GM23338 (cell line): ENCODE results near the gene SLAMF8. TPM values are rescaled to one million over a fixed set of nuclear protein-coding genes. Genes with fewer than 3 reads are reported as not detected.

ENCODE experiments used
- ATAC-seq: fragments of 200-7000 bp; cut with Tn5 transposase; 3 replicates; pipeline ENCODE4 v1.9.1; 2020
- DNase-seq: peaks from one replicate; pipeline ENCODE4 v3.0.0-alpha.2; 2015; ENCODE audit warnings: low spot score
- H2AFZ ChIP-seq: fragments of 200-600 bp; sonication (generic); 2 replicates; pipeline ENCODE4 v1.8.0; 2016; ENCODE audit warnings: antibody characterized with exemption, mild to moderate bottlenecking, moderate library complexity
- H3F3A ChIP-seq: fragments of 200-600 bp; sonication (generic); replicated peaks from 2 replicates; pipeline ENCODE4 v1.8.0; 2017; ENCODE audit warnings: antibody characterized with exemption, mixed run types, low read depth
- H3K27ac ChIP-seq: fragments of 200-600 bp; sonication (generic); 2 replicates; pipeline ENCODE4 v1.6.1; 2016; ENCODE audit warnings: low read depth
- H3K27me3 ChIP-seq: fragments of 200-600 bp; sonication (generic); 2 replicates; pipeline ENCODE4 v1.8.0; 2016; ENCODE audit warnings: mild to moderate bottlenecking, mixed run types, moderate library complexity; ENCODE audit not compliant: insufficient read depth
- H3K36me3 ChIP-seq: fragments of 200-600 bp; sonication (generic); 2 replicates; pipeline ENCODE4 v1.8.0; 2016; ENCODE audit warnings: mild to moderate bottlenecking; ENCODE audit not compliant: insufficient read depth
- H3K4me1 ChIP-seq: fragments of 200-600 bp; sonication (generic); 2 replicates; pipeline ENCODE4 v1.8.0; 2016; ENCODE audit warnings: mild to moderate bottlenecking, moderate library complexity; ENCODE audit not compliant: insufficient read depth
- H3K4me2 ChIP-seq: fragments of 200-600 bp; sonication (generic); 2 replicates; pipeline ENCODE4 v1.7.1; 2017; ENCODE audit warnings: mixed run types
- H3K4me3 ChIP-seq: fragments of 200-600 bp; sonication (generic); 2 replicates; pipeline ENCODE4 v1.6.1; 2016; ENCODE audit warnings: mixed run types
- H3K79me2 ChIP-seq: fragments of 200-600 bp; sonication (generic); replicated peaks from 2 replicates; pipeline ENCODE4 v1.8.0; 2017; ENCODE audit warnings: mild to moderate bottlenecking; ENCODE audit not compliant: insufficient read depth
- H3K9me2 ChIP-seq: fragments of 200-600 bp; sonication (generic); 2 replicates; pipeline ENCODE4 v1.8.0; 2017; ENCODE audit not compliant: insufficient read depth
- H4K20me1 ChIP-seq: fragments of 200-600 bp; sonication (generic); replicated peaks from 2 replicates; pipeline ENCODE4 v1.8.0; 2017; ENCODE audit warnings: mild to moderate bottlenecking; ENCODE audit not compliant: insufficient read depth
- H3K27ac Mint-ChIP-seq: 2 replicates; pipeline ENCODE4 v1.8.0; 2020; ENCODE audit warnings: inconsistent platforms, mild to moderate bottlenecking, moderate library complexity, mixed read lengths
- H3K27me3 Mint-ChIP-seq: 3 replicates; pipeline ENCODE4 v1.8.0; 2022; ENCODE audit warnings: low read depth, mild to moderate bottlenecking, moderate library complexity, mixed read lengths, inconsistent platforms; ENCODE audit not compliant: insufficient read depth, poor library complexity
- H3K36me3 Mint-ChIP-seq: 3 replicates; pipeline ENCODE4 v1.8.0; 2021; ENCODE audit warnings: low read depth, mild to moderate bottlenecking, inconsistent platforms, moderate library complexity, mixed read lengths
- H3K4me1 Mint-ChIP-seq: 3 replicates; pipeline ENCODE4 v1.8.0; 2020; ENCODE audit warnings: mild to moderate bottlenecking, inconsistent platforms, mixed read lengths
- H3K4me3 Mint-ChIP-seq: 3 replicates; pipeline ENCODE4 v1.8.0; 2021; ENCODE audit warnings: moderate library complexity, mild to moderate bottlenecking, inconsistent platforms, mixed read lengths
- H3K9me3 Mint-ChIP-seq: 3 replicates; pipeline ENCODE4 v1.8.0; 2020; ENCODE audit warnings: moderate library complexity, mild to moderate bottlenecking, inconsistent platforms, mixed read lengths
- JUNB ChIP-seq: IDR thresholded peaks from one replicate; pipeline ENCODE4 v1.6.1; 2016; ENCODE audit warnings: antibody characterized with exemption; ENCODE audit not compliant: unreplicated experiment
- POLR2AphosphoS5 ChIP-seq: IDR thresholded peaks from 2 replicates; pipeline ENCODE4 v1.6.1; 2016; ENCODE audit warnings: antibody characterized with exemption, low read depth
- ZNF331 ChIP-seq: fragments of 250-450 bp; sonication (Bioruptor Pico); IDR thresholded peaks from 2 replicates; pipeline ENCODE4 v1.5.0; 2020; ENCODE audit warnings: low read depth, mild to moderate bottlenecking, moderate library complexity
- polyA plus RNA-seq: library from polyadenylated mRNA; unstranded; fragments of >200 nt; fragmentation: Nextera tagmentation; extraction: Ambion mirVana; gene quantifications from 2 replicates; pipeline ENCODE4 v1.2.1, GENCODE V29; 2016
- total RNA-seq: library from RNA; depleted of rRNA; stranded (reverse); fragments of >200 nt; shearing (Covaris generic); gene quantifications from 2 replicates; pipeline ENCODE4 v1.2.3, GENCODE V29; 2014
- TF ChIP-seq, protein P1 (sequence below): fragments of 250-450 bp; sonication (Bioruptor Pico); IDR thresholded peaks from 2 replicates; pipeline ENCODE4 v1.5.0; 2020; ENCODE audit warnings: mild to moderate bottlenecking, moderate library complexity
- TF ChIP-seq, protein P2 (sequence below): IDR thresholded peaks from one replicate; pipeline ENCODE4 v1.6.1; 2018; ENCODE audit warnings: antibody characterized with exemption; ENCODE audit not compliant: unreplicated experiment

The SLAMF8 gene
- total and polyA plus RNA-seq, 2 experiments from 2014 or later: not detected

- Histone ChIP-seq H3K4me2 (no peak overlapping the region), H4K20me1 (no peaks in the 10 kb centered on the region), H3K9me2 (no peaks in the 10 kb centered on the region), H3K27me3 (no peaks in the 10 kb centered on the region), H3K36me3 (no peaks in the 10 kb centered on the region), H2AFZ (no peak overlapping the region), H3K79me2 (no peaks in the 10 kb centered on the region), H3K27ac (no peak overlapping the region), H3F3A (no peaks in the 10 kb centered on the region), H3K4me3 (no peak overlapping the region), H3K4me1 (no peaks in the 10 kb centered on the region; the same call in 1 of the 2 replicates)
- H3K27me3 Mint-ChIP-seq: peaks cover 4% of the 10 kb centered on the region
- no peak overlapping the region for H3K27ac Mint-ChIP-seq
- no peaks in the 10 kb centered on the region for H3K36me3 Mint-ChIP-seq
- H3K4me1 Mint-ChIP-seq: peaks cover 14% of the 10 kb centered on the region
- no peak for DNase-seq
- peak; percentile 35 for ATAC-seq
- H3K9me3 Mint-ChIP-seq: no peaks in the 10 kb centered on the region; the same call in 2 of the 3 replicates
- no peak overlapping the region for H3K4me3 Mint-ChIP-seq
- TF ChIP-seq, protein P1, sequence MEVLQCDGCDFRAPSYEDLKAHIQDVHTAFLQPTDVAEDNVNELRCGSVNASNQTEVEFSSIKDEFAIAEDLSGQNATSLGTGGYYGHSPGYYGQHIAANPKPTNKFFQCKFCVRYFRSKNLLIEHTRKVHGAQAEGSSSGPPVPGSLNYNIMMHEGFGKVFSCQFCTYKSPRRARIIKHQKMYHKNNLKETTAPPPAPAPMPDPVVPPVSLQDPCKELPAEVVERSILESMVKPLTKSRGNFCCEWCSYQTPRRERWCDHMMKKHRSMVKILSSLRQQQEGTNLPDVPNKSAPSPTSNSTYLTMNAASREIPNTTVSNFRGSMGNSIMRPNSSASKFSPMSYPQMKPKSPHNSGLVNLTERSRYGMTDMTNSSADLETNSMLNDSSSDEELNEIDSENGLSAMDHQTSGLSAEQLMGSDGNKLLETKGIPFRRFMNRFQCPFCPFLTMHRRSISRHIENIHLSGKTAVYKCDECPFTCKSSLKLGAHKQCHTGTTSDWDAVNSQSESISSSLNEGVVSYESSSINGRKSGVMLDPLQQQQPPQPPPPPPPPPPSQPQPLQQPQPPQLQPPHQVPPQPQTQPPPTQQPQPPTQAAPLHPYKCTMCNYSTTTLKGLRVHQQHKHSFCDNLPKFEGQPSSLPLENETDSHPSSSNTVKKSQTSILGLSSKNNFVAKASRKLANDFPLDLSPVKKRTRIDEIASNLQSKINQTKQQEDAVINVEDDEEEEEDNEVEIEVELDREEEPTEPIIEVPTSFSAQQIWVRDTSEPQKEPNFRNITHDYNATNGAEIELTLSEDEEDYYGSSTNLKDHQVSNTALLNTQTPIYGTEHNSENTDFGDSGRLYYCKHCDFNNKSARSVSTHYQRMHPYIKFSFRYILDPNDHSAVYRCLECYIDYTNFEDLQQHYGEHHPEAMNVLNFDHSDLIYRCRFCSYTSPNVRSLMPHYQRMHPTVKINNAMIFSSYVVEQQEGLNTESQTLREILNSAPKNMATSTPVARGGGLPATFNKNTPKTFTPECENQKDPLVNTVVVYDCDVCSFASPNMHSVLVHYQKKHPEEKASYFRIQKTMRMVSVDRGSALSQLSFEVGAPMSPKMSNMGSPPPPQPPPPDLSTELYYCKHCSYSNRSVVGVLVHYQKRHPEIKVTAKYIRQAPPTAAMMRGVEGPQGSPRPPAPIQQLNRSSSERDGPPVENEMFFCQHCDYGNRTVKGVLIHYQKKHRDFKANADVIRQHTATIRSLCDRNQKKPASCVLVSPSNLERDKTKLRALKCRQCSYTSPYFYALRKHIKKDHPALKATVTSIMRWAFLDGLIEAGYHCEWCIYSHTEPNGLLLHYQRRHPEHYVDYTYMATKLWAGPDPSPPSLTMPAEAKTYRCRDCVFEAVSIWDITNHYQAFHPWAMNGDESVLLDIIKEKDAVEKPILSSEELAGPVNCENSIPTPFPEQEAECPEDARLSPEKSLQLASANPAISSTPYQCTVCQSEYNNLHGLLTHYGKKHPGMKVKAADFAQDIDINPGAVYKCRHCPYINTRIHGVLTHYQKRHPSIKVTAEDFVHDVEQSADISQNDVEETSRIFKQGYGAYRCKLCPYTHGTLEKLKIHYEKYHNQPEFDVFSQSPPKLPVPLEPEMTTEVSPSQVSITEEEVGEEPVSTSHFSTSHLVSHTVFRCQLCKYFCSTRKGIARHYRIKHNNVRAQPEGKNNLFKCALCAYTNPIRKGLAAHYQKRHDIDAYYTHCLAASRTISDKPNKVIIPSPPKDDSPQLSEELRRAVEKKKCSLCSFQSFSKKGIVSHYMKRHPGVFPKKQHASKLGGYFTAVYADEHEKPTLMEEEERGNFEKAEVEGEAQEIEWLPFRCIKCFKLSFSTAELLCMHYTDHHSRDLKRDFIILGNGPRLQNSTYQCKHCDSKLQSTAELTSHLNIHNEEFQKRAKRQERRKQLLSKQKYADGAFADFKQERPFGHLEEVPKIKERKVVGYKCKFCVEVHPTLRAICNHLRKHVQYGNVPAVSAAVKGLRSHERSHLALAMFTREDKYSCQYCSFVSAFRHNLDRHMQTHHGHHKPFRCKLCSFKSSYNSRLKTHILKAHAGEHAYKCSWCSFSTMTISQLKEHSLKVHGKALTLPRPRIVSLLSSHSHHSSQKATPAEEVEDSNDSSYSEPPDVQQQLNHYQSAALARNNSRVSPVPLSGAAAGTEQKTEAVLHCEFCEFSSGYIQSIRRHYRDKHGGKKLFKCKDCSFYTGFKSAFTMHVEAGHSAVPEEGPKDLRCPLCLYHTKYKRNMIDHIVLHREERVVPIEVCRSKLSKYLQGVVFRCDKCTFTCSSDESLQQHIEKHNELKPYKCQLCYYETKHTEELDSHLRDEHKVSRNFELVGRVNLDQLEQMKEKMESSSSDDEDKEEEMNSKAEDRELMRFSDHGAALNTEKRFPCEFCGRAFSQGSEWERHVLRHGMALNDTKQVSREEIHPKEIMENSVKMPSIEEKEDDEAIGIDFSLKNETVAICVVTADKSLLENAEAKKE: no peak
- TF ChIP-seq ZNF331 (CRISPR knock-in tag) (no peak), POLR2AphosphoS5 (no peak)
Measured at GRCh38 chr1:159831412-159832141, 4.9 kb downstream of the SLAMF8 start.

DNA sequence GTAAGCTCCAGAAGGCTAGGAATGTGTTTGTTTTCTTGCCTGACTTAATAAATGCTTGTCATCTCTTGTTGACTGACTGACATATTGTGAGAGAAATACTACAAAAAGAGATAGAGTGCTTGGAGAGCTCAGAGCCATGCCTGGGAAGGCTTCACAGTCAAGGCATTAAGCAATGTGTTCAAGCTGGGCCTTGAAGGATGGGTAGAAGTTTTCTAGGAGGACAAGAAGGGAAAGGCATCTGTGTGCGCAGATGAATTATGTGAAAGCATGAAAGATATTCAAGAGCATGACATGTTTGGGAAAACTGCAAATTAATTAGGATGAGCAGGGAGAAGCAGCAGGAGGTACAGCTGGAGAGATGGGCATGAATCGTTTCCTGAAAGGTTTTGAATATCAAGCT is 5.6 kb downstream of the SLAMF8 start:
- Mint-ChIP-seq H3K27ac (no peak overlapping the region), H3K9me3 (no peaks in the 10 kb centered on the region; the same call in 2 of the 3 replicates), H3K4me1 (peaks cover 14% of the 10 kb centered on the region), H3K4me3 (no peak overlapping the region), H3K27me3 (peaks cover 4% of the 10 kb centered on the region), H3K36me3 (no peaks in the 10 kb centered on the region)
- Histone ChIP-seq H3K4me3 (no peak overlapping the region), H3K9me2 (no peaks in the 10 kb centered on the region), H4K20me1 (no peaks in the 10 kb centered on the region), H3K27ac (no peak overlapping the region), H3K4me1 (no peaks in the 10 kb centered on the region; the same call in 1 of the 2 replicates), H3K79me2 (no peaks in the 10 kb centered on the region), H2AFZ (no peak overlapping the region), H3F3A (no peaks in the 10 kb centered on the region), H3K36me3 (no peaks in the 10 kb centered on the region), H3K4me2 (no peak overlapping the region), H3K27me3 (no peaks in the 10 kb centered on the region)
- ATAC-seq (no peak), DNase-seq (no peak)
- TF ChIP-seq JUNB (no peak), POLR2AphosphoS5 (no peak)
- TF ChIP-seq, protein P2, sequence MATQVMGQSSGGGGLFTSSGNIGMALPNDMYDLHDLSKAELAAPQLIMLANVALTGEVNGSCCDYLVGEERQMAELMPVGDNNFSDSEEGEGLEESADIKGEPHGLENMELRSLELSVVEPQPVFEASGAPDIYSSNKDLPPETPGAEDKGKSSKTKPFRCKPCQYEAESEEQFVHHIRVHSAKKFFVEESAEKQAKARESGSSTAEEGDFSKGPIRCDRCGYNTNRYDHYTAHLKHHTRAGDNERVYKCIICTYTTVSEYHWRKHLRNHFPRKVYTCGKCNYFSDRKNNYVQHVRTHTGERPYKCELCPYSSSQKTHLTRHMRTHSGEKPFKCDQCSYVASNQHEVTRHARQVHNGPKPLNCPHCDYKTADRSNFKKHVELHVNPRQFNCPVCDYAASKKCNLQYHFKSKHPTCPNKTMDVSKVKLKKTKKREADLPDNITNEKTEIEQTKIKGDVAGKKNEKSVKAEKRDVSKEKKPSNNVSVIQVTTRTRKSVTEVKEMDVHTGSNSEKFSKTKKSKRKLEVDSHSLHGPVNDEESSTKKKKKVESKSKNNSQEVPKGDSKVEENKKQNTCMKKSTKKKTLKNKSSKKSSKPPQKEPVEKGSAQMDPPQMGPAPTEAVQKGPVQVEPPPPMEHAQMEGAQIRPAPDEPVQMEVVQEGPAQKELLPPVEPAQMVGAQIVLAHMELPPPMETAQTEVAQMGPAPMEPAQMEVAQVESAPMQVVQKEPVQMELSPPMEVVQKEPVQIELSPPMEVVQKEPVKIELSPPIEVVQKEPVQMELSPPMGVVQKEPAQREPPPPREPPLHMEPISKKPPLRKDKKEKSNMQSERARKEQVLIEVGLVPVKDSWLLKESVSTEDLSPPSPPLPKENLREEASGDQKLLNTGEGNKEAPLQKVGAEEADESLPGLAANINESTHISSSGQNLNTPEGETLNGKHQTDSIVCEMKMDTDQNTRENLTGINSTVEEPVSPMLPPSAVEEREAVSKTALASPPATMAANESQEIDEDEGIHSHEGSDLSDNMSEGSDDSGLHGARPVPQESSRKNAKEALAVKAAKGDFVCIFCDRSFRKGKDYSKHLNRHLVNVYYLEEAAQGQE: no peak
